DMS153 (cell line): Measurements from ENCODE around the gene PDE7B.

ENCODE experiments used
- DNase-seq: peaks from one replicate; lab custom pipeline; 2025; lab: John Stamatoyannopoulos, UW

The PDE7B gene

GRCh38 chr6:135937106-135937505, 85.6 kb downstream of the PDE7B start:
- no peak for DNase-seq

- no peak for DNase-seq
Measured at GRCh38 chr6:135938576-135939207, 87.2 kb downstream of the PDE7B start.

GRCh38 chr6:135939208-135939591, 87.7 kb downstream of the PDE7B start:
- no peak for DNase-seq

GRCh38 chr6:135940616-135941167, 89.2 kb downstream of the PDE7B start:
- DNase-seq = no peak

GRCh38 chr6:135941275-135942025, 89.9 kb downstream of the PDE7B start:
- DNase-seq = no peak

- DNase-seq = no peak
Measured at GRCh38 chr6:135944120-135944519, 92.6 kb downstream of the PDE7B start.

- no peak for DNase-seq
Measured at GRCh38 chr6:135946674-135947073, 95.2 kb downstream of the PDE7B start.

- no peak for DNase-seq
Measured at GRCh38 chr6:135950669-135951068, 99.2 kb downstream of the PDE7B start.

- DNase-seq = no peak
Measured at GRCh38 chr6:135951169-135951568, 99.7 kb downstream of the PDE7B start.

- DNase-seq = no peak
Measured at GRCh38 chr6:135953818-135954217, 102.3 kb downstream of the PDE7B start.

- DNase-seq = no peak
Measured at GRCh38 chr6:135955099-135955498, 103.6 kb downstream of the PDE7B start.

GRCh38 chr6:135962731-135963130, 111.2 kb downstream of the PDE7B start:
- DNase-seq = no peak

GRCh38 chr6:135970750-135971149, 119.2 kb downstream of the PDE7B start:
- DNase-seq = no peak

- DNase-seq = no peak
Measured at GRCh38 chr6:135971351-135971750, 119.8 kb downstream of the PDE7B start.

GRCh38 chr6:135972150-135972549, 120.6 kb downstream of the PDE7B start:
- no peak for DNase-seq

- no peak for DNase-seq
Measured at GRCh38 chr6:135972586-135972985, 121.1 kb downstream of the PDE7B start.

- no peak for DNase-seq
Measured at GRCh38 chr6:135974426-135974825, 122.9 kb downstream of the PDE7B start.

- no peak for DNase-seq
Measured at GRCh38 chr6:135976585-135976984, 125.1 kb downstream of the PDE7B start.

GRCh38 chr6:135983093-135983492, 131.6 kb downstream of the PDE7B start:
- no peak for DNase-seq

GRCh38 chr6:135983718-135984343, 132.3 kb downstream of the PDE7B start:
- no peak for DNase-seq

- DNase-seq = no peak
Measured at GRCh38 chr6:135985471-135985870, 134.0 kb downstream of the PDE7B start.

GRCh38 chr6:135987226-135987625, 135.7 kb downstream of the PDE7B start:
- no peak for DNase-seq

GRCh38 chr6:135990439-135990838, 138.9 kb downstream of the PDE7B start:
- DNase-seq = no peak
